ENCODE measurements around the gene CRTC2.

DNA sequence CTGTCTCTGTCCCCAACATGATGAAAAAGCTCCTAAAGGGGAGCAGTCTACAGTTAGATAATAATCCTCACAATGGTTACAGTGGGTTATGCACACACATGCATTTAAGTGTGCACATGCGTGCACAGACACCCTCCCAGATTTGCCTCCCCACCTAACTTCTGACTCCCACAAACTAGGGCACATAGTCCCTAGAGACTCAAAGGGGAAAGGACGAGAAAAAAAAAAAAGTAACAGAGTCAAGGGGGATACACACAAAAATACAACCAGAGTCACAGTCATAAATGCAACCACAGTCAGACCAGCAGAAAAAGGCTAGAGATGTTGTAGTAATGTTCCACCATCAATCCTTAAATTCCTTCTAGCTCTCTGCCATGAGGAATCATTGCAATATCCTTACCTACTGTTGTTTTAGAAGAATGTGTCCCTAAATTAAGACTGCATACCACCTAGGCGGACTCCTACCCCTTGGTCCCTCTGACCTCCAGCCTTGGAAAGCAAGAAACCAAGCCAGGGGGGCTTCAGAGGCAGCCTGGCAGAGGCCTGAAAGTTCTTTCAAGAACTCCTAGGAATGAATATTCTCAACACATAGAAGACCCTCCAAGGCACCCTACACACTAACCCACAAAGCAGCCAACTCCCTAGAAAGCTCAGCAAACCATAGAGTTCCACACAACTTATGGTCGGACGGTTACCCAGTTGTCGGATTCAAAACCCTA is 1.3 kb downstream of the CRTC2 start:
- TF ChIP-seq, protein P1, sequence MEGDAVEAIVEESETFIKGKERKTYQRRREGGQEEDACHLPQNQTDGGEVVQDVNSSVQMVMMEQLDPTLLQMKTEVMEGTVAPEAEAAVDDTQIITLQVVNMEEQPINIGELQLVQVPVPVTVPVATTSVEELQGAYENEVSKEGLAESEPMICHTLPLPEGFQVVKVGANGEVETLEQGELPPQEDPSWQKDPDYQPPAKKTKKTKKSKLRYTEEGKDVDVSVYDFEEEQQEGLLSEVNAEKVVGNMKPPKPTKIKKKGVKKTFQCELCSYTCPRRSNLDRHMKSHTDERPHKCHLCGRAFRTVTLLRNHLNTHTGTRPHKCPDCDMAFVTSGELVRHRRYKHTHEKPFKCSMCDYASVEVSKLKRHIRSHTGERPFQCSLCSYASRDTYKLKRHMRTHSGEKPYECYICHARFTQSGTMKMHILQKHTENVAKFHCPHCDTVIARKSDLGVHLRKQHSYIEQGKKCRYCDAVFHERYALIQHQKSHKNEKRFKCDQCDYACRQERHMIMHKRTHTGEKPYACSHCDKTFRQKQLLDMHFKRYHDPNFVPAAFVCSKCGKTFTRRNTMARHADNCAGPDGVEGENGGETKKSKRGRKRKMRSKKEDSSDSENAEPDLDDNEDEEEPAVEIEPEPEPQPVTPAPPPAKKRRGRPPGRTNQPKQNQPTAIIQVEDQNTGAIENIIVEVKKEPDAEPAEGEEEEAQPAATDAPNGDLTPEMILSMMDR (conservative IDR thresholded peaks at IDR 0.05; ENCODE audit: low read depth, low read length): no peak
- TF ChIP-seq EZH2 (IDR thresholded peaks at IDR 0.05; ENCODE audit: borderline replicate concordance, low read depth, low read length, poor library complexity, severe bottlenecking): no peak
